Left ventricle myocardium inferior (tissue), 1 donor: Measurements from ENCODE around the gene ARPIN. TPM values are rescaled to one million over a fixed set of nuclear protein-coding genes. Genes with fewer than 3 reads are reported as not detected.

ENCODE experiments used
- DNase-seq: peaks from one replicate; pipeline ENCODE4 v3.0.0-alpha.2; 2020
- H3K27ac ChIP-seq: fragments of 200-600 bp; replicated peaks from 2 replicates; pipeline ENCODE4 v1.8.0; 2021
- H3K27me3 ChIP-seq: fragments of 200-600 bp; 2 replicates; pipeline ENCODE4 v1.8.0; 2021; ENCODE audit warnings: low read depth
- H3K36me3 ChIP-seq: fragments of 200-600 bp; 2 replicates; pipeline ENCODE4 v1.8.0; 2021
- H3K4me1 ChIP-seq: fragments of 200-600 bp; 2 replicates; pipeline ENCODE4 v1.8.0; 2021
- H3K4me3 ChIP-seq: fragments of 200-600 bp; 2 replicates; pipeline ENCODE4 v1.8.0; 2021; ENCODE audit warnings: mild to moderate bottlenecking, moderate library complexity
- H3K9me3 ChIP-seq: fragments of 200-600 bp; replicated peaks from 2 replicates; pipeline ENCODE4 v1.8.0; 2021
- CTCF ChIP-seq: fragments of 200-600 bp; IDR thresholded peaks from 2 replicates; pipeline ENCODE4 v1.8.0; 2021; ENCODE audit warnings: antibody characterized with exemption, mild to moderate bottlenecking, borderline replicate concordance
- intact Hi-C: fragments of 100-400 bp; cut with micrococcal nuclease; formaldehyde crosslinking; loops from one replicate; pipeline ENCODE4 v1.11.0; 2022
- microRNA-seq: library from miRNA; unstranded; fragments of <30 nt; microRNA quantifications from one replicate; pipeline ENCODE4 v1.2.0, GENCODE V29; 2020
- total RNA-seq: library from RNA; stranded (reverse); fragmentation: NEBNext Ultra II Directional; extraction: Animal tissue kit (Norgen Biotek cat#: 25700); gene quantifications from one replicate; pipeline ENCODE4 v1.2.1, GENCODE V29; 2021
- donor health status: DM: no; HTN: yes; CAD: no; lungs with severe emphysema.

The ARPIN gene
- total RNA-seq, 1 donor from 2014 or later = 11.4 TPM

- no peaks in the 10 kb centered on the region for H3K9me3 ChIP-seq
- no peak for TF ChIP-seq CTCF
- no peaks in the 10 kb centered on the region for H3K27me3 ChIP-seq
- no peak for DNase-seq
- no peak overlapping the region for H3K27ac ChIP-seq
- intact Hi-C loops = no loop called here
- H3K4me1 ChIP-seq = no peaks in the 10 kb centered on the region
- peaks cover 45% of the 10 kb centered on the region for H3K36me3 ChIP-seq
- H3K4me3 ChIP-seq = no peak overlapping the region
Measured at GRCh38 chr15:89847101-89847500, 65.7 kb downstream of the ARPIN start.

- H3K27ac ChIP-seq = no peak overlapping the region
- no peaks in the 10 kb centered on the region for H3K4me1 ChIP-seq
- no peak overlapping the region for H3K4me3 ChIP-seq
- intact Hi-C loops = no loop called here
- no peaks in the 10 kb centered on the region for H3K27me3 ChIP-seq
- H3K36me3 ChIP-seq = peaks cover 34% of the 10 kb centered on the region
- DNase-seq = no peak
- H3K9me3 ChIP-seq = no peaks in the 10 kb centered on the region
- TF ChIP-seq CTCF = no peak
Measured at GRCh38 chr15:89845305-89845893, 67.4 kb downstream of the ARPIN start.

Small RNA genes lying within 50 kb of the gene (microRNA-seq; reads per million reads assigned to microRNA genes)
- not detected for gene MIR5009
- gene MIR5094 = not detected

Other genes starting within 250 kb of the ARPIN start
- 1.6 TPM for gene PLIN1, start 233.6 kb downstream of the ARPIN start, total RNA-seq
- gene PEX11A, start 222.2 kb downstream of the ARPIN start, total RNA-seq = 11.4 TPM
- not detected for gene WDR93, start 222.1 kb downstream of the ARPIN start, total RNA-seq
- 8.4 TPM for gene MESP1, start 161.7 kb downstream of the ARPIN start, total RNA-seq
- 0.27 TPM for gene MESP2, start 136.6 kb downstream of the ARPIN start, total RNA-seq
- 8.9 TPM for gene ANPEP, start 98.1 kb downstream of the ARPIN start, total RNA-seq
- gene AP3S2, start 19.0 kb downstream of the ARPIN start, total RNA-seq = 44.1 TPM
- 5.5 TPM for gene ZNF710, start 88.4 kb upstream of the ARPIN start, total RNA-seq
- 933 TPM for gene IDH2, start 189.5 kb upstream of the ARPIN start, total RNA-seq